ENCODE measurements around the gene RHOH.

Gene RHOH

GRCh38 chr4:40224432-40224831, 27.6 kb downstream of the RHOH start:
- H3K4me1 Mint-ChIP-seq, result peaks cover 51% of the 10 kb centered on the region
- H3K27me3 Mint-ChIP-seq, result no peaks in the 10 kb centered on the region
- DNase-seq (ENCODE audit: low spot score in 2 of 2), result no peak
- H3K9me3 Mint-ChIP-seq, result no peaks in the 10 kb centered on the region
- no peak overlapping the region for H3K4me3 Mint-ChIP-seq
- no peak for ATAC-seq (ENCODE audit: low read depth)
- H3K27ac Mint-ChIP-seq, result peak overlapping the region; percentile 20
- peaks cover 25% of the 10 kb centered on the region for H3K36me3 Mint-ChIP-seq

- ATAC-seq (ENCODE audit: low read depth) (no peak), DNase-seq (ENCODE audit: low spot score in 2 of 2) (no peak)
- peak overlapping the region; percentile 59 for H3K4me3 Mint-ChIP-seq
- H3K4me1 Mint-ChIP-seq, result peaks cover 51% of the 10 kb centered on the region
- no peaks in the 10 kb centered on the region for H3K9me3 Mint-ChIP-seq
- H3K27ac Mint-ChIP-seq, result peak overlapping the region; percentile 83
- peaks cover 22% of the 10 kb centered on the region for H3K36me3 Mint-ChIP-seq
- no peaks in the 10 kb centered on the region for H3K27me3 Mint-ChIP-seq
Observed at GRCh38 chr4:40225497-40225896, 28.7 kb downstream of the RHOH start.

DNA sequence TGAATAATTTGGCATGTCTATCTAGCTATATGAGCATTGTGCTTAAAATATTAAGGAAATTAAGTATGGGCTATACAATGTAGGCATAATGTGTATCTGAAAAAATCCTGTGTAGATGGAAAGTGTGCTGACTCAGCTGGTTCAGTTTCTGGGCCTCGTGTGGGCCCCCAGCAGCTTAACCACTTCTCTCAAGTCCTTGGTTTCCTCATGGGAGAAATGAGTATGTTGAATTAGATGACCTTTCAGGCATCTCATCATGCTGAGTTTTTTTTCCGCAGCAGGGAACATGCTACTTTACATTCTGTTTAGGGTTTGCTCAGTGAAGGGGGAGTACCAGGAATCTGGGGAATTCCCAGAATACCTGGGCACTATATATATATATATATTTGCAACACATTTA, 30.5 kb downstream of the RHOH start:
- Mint-ChIP-seq H3K27me3 (no peaks in the 10 kb centered on the region), H3K4me3 (peak overlapping the region; percentile 46), H3K9me3 (no peaks in the 10 kb centered on the region), H3K36me3 (peaks cover 21% of the 10 kb centered on the region), H3K27ac (peak overlapping the region; percentile 83), H3K4me1 (peaks cover 55% of the 10 kb centered on the region)
- DNase-seq (ENCODE audit: low spot score in 2 of 2) (no peak), ATAC-seq (ENCODE audit: low read depth) (peak; percentile 26)

DNA sequence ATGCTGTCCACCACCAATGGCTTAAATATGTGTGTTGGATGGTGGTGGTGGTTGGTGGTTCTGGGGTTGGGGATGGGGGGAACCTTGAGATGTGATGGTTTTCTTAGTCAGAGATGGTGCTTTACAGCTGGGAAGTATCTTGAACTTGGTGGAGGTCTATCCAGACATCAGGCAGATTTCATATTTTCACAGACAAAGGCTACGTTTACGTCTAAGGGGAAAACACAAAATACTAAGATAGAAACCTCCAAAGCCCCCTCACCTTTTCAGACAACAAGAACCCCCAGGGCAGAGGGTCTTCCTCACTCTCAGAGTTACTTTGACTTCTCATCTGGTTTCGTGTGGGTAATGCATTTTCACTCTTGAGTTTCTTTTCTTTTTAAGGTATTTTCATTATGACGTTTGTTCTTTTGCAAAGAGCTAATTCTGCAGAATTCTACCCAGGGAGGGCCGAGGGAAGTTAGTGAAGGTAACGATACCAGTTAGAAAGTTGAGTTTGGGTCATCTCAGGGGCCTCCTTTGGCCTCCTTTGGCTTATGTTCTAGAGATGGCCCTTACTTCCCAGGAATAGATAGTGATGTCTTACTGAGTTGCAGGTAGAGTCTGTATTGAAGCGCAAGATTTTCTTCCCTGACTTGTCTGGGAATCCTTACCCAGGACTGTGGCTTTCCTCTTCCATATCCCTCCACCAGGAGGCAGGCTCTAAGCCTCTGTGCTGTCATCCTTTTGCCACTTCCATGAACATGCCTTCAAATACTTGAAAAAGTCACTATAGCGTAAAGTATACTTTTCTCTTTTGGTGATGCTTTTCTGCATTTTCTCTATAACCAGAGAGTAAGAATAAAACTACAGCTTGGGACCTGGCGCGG, 31.9 kb downstream of the RHOH start:
- H3K4me1 Mint-ChIP-seq, result peaks cover 58% of the 10 kb centered on the region
- H3K27me3 Mint-ChIP-seq, result no peaks in the 10 kb centered on the region
- peak overlapping the region; percentile 33 for H3K4me3 Mint-ChIP-seq
- no peak for DNase-seq (ENCODE audit: low spot score in 2 of 2)
- ATAC-seq (ENCODE audit: low read depth), result no peak
- H3K9me3 Mint-ChIP-seq, result peaks cover 3% of the 10 kb centered on the region
- peaks cover 22% of the 10 kb centered on the region for H3K36me3 Mint-ChIP-seq
- H3K27ac Mint-ChIP-seq, result peak overlapping the region; percentile 82

- Mint-ChIP-seq H3K4me3 (peak overlapping the region; percentile 46), H3K4me1 (peaks cover 50% of the 10 kb centered on the region), H3K36me3 (peaks cover 28% of the 10 kb centered on the region), H3K27ac (peak overlapping the region; percentile 82), H3K27me3 (no peaks in the 10 kb centered on the region), H3K9me3 (peaks cover 3% of the 10 kb centered on the region)
- DNase-seq (ENCODE audit: low spot score in 2 of 2), result no peak
- no peak for ATAC-seq (ENCODE audit: low read depth)
Observed at GRCh38 chr4:40231316-40231863, 34.6 kb downstream of the RHOH start.

DNA sequence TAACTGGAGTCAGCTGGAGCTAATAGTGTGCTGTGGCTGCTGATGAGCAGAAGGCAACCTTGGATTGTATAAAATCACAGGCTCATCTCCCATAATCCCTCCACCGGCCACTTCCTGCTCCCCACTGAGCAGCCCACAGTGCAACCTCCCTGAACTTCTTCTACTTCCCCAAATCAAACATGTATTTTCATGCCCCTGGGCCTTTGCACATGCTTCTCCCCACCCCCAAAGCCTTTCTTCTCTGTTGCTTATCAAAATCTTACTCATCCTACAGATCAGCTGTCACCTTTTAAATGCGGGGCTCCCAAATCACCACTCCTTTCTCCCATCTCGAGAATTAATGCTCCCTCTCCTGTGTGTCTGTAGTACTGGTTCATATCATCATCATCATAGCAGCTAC, 35.8 kb downstream of the RHOH start:
- Mint-ChIP-seq H3K4me3 (peak overlapping the region; percentile 2), H3K36me3 (peaks cover 26% of the 10 kb centered on the region), H3K27ac (peak overlapping the region; percentile 76), H3K9me3 (peaks cover 3% of the 10 kb centered on the region), H3K27me3 (no peaks in the 10 kb centered on the region), H3K4me1 (peaks cover 44% of the 10 kb centered on the region)
- ATAC-seq (ENCODE audit: low read depth), result no peak
- no peak for DNase-seq (ENCODE audit: low spot score in 2 of 2)

GRCh38 chr4:40233227-40233626, 36.4 kb downstream of the RHOH start:
- H3K27ac Mint-ChIP-seq, result peak overlapping the region; percentile 76
- peaks cover 3% of the 10 kb centered on the region for H3K9me3 Mint-ChIP-seq
- H3K27me3 Mint-ChIP-seq, result no peaks in the 10 kb centered on the region
- H3K36me3 Mint-ChIP-seq, result peaks cover 30% of the 10 kb centered on the region
- DNase-seq (ENCODE audit: low spot score in 2 of 2) (no peak), ATAC-seq (ENCODE audit: low read depth) (no peak)
- no peak overlapping the region for H3K4me3 Mint-ChIP-seq
- peaks cover 47% of the 10 kb centered on the region for H3K4me1 Mint-ChIP-seq

DNA sequence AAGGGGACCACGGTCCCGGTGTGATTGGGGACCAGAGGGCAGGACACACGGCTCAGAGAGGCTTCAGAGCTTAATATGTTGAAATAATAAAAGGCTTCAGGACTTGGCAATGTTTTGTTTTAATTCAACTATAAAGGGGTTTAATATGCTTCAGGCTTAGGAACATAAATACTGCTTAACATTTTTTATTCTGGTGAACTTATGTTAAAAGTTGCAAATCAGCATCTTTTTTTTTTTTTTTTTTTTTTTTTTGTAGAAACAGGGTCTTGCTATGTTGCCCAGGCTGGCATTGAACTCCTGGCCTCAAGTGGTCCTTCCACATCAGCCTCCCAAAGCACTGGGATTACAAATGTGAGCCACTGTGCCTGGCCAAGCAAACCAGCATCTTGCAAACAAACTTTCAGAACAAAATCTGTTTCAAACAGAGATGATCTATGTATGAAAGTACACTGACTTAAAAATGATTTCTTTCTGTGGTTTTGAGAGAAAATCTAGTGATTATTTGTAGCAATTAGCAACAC, 37.7 kb downstream of the RHOH start:
- no peak for DNase-seq (ENCODE audit: low spot score in 2 of 2)
- H3K36me3 Mint-ChIP-seq, result peaks cover 28% of the 10 kb centered on the region
- ATAC-seq (ENCODE audit: low read depth), result no peak
- H3K27me3 Mint-ChIP-seq, result no peaks in the 10 kb centered on the region
- peaks cover 46% of the 10 kb centered on the region for H3K4me1 Mint-ChIP-seq
- peak overlapping the region; percentile 16 for H3K4me3 Mint-ChIP-seq
- H3K27ac Mint-ChIP-seq, result peak overlapping the region; percentile 95
- H3K9me3 Mint-ChIP-seq, result peaks cover 3% of the 10 kb centered on the region

DNA sequence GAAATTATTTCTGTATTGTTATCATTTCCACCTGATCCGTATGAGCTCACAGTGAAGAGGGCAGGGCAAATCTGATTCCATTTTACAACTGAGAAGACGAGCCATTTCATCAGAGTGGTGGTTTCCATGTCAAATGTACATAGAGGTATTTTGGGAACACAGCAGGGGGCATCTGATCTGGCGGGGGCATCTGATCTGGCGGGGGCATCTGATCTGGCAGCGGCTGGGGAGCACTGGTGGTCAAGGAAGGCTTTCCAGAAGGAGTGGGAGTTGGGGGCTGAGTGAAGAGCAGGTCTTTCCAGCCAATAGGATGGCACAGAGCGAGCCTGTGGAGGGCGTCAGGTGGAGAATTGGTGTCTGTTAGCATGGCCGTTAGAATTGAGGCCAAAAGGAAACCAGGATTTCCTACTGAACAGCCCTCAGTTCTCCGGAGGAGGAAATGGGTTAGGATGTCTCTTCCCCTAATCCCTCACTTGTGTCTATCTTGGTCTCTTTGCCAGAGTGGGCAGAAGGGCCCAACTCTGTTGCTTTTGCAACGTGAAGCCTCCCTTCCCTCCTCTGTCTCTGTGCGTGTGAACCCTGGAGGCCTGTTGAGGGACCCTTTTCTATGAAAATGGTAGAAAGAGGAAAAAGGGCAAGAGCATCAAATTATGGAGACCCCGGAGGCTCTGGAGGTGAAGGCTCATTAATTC, 41.3 kb downstream of the RHOH start:
- ATAC-seq (ENCODE audit: low read depth), result no peak
- Mint-ChIP-seq H3K36me3 (peaks cover 27% of the 10 kb centered on the region), H3K4me1 (peaks cover 35% of the 10 kb centered on the region)

DNA sequence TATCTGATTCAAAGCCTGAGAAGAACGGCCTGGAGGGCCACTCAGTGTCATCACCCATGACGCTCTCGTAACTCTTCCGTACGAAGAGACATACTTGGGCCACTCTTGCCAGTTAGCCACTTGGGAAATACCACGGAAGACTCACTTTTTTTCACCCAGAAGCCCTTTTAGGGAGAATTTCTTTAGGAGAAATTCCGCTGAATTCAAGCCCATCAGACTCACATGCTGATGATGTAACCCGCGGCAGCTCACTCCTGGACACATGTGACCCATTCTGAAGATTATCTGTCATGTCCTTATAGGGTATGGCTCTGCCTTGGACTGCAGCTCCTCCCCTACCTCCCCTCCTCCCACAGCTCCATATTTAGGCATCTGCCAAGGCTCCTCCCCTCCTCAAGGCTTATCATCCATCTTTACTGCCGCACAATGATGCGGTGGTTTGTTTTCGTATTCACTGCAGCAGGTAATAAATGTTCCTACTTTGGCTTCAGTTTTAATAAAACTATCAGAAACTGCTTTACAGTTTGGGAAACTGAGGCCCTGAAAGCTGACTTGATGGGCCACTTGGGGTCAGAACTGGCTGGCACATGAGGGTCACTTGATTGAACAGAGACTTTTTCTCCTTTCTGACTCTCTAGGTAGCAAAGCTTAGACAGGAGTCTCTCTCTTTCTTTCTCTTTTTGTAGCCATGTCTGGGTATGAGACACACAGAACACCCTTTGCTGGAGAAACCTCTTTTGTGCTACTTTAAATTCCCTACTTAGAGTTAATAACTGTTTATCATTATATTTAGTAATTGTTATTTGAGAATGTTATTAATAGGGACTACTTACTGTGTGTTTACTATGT, 42.1 kb downstream of the RHOH start:
- H3K27me3 Mint-ChIP-seq, result no peaks in the 10 kb centered on the region
- H3K9me3 Mint-ChIP-seq, result no peaks in the 10 kb centered on the region
- H3K36me3 Mint-ChIP-seq, result peaks cover 32% of the 10 kb centered on the region
- peaks cover 38% of the 10 kb centered on the region for H3K4me1 Mint-ChIP-seq
- DNase-seq (ENCODE audit: low spot score in 2 of 2) (no peak), ATAC-seq (ENCODE audit: low read depth) (peak; percentile 57)
- H3K27ac Mint-ChIP-seq, result peak overlapping the region; percentile 81
- no peak overlapping the region for H3K4me3 Mint-ChIP-seq

More for the DNA sequence above, 41.3 kb downstream of the RHOH start:
- Mint-ChIP-seq H3K9me3 (no peaks in the 10 kb centered on the region), H3K27me3 (no peaks in the 10 kb centered on the region), H3K4me3 (no peak overlapping the region), H3K27ac (peak overlapping the region; percentile 81)
- DNase-seq (ENCODE audit: low spot score in 2 of 2), result no peak

DNA sequence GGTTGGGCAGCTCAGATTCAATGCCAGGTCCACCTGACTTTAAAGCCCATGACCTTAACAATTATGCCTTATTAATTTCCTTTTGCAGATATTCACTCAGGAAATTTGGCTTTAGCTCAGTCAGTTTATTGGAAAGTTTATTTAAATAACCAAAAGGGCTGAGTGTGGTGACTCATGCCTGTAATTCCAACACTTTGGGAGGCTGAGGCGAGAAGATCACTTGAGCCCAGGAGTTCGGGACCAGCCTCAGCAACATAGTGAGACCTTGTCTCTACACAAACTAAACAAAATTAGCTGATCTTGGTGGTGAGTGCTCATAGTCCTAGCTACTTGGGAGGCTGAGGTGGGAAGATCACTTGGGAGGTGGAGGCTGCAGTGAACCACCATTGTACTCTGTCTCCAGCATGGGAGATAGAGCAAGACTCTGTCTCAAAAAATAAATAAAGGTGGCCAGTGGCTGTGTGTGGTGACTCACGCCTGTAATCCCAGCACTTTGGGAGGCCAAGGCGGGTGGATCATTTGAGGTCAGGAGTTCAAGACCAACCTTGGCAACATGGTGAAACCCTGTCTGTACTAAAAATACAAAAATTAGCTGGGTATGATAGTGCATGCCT, 43.3 kb downstream of the RHOH start:
- Mint-ChIP-seq H3K27ac (peak overlapping the region; percentile 81), H3K4me1 (peaks cover 42% of the 10 kb centered on the region), H3K4me3 (peak overlapping the region; percentile 21), H3K27me3 (no peaks in the 10 kb centered on the region), H3K9me3 (no peaks in the 10 kb centered on the region), H3K36me3 (peaks cover 30% of the 10 kb centered on the region)
- no peak for ATAC-seq (ENCODE audit: low read depth)
- no peak for DNase-seq (ENCODE audit: low spot score in 2 of 2)

DNA sequence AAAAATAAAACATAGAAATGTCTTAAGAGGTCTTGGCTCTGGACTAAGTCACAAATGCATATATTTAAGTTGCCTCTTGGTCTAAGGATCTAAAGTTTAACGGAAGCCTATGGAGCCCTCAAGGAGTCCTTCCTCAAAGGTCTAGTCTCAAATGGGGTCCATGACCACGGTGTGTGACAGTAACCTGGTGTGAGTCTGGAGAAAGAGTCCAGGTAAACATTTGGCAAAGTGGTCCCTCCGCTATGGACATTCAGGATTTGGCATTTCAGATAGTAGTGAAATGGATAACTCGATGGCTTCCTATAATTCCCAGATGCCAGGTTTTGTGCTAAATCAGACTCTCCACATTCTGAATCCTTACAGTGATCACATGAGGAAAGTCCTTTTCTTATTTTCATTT, 44.2 kb downstream of the RHOH start:
- no peak for DNase-seq (ENCODE audit: low spot score in 2 of 2)
- H3K4me3 Mint-ChIP-seq, result no peak overlapping the region
- no peaks in the 10 kb centered on the region for H3K27me3 Mint-ChIP-seq

DNA sequence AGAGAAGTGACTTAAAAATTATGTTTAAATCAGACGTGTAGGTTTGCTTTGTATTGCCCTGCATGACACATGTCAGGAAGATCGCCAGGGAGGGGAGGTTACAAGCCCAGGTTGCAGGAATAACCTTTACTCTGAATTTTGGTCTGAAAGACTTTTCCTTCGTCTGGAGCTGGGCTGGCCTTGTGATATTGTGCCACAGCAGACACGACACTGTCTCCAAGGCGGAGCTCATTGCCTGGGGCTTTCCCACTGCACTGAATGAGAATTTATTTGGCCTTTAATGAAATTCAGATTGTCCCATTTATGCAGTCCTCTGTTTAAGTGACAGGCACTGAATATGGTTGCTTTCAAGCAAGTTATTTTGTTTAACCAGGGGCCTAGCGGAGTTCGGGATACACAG, 45.1 kb downstream of the RHOH start:
- peak; percentile 44 for ATAC-seq (ENCODE audit: low read depth)
- DNase-seq (ENCODE audit: low spot score in 2 of 2), result no peak
- Mint-ChIP-seq H3K27me3 (no peaks in the 10 kb centered on the region), H3K9me3 (no peaks in the 10 kb centered on the region), H3K36me3 (peaks cover 29% of the 10 kb centered on the region), H3K4me1 (peaks cover 54% of the 10 kb centered on the region), H3K27ac (peak overlapping the region; percentile 76), H3K4me3 (peak overlapping the region; percentile 38)

More for the DNA sequence above, 44.2 kb downstream of the RHOH start:
- peaks cover 29% of the 10 kb centered on the region for H3K36me3 Mint-ChIP-seq
- peaks cover 47% of the 10 kb centered on the region for H3K4me1 Mint-ChIP-seq
- ATAC-seq (ENCODE audit: low read depth), result no peak
- H3K27ac Mint-ChIP-seq, result peak overlapping the region; percentile 76
- H3K9me3 Mint-ChIP-seq, result no peaks in the 10 kb centered on the region
